ENCODE data around the gene EBF4.

DNA sequence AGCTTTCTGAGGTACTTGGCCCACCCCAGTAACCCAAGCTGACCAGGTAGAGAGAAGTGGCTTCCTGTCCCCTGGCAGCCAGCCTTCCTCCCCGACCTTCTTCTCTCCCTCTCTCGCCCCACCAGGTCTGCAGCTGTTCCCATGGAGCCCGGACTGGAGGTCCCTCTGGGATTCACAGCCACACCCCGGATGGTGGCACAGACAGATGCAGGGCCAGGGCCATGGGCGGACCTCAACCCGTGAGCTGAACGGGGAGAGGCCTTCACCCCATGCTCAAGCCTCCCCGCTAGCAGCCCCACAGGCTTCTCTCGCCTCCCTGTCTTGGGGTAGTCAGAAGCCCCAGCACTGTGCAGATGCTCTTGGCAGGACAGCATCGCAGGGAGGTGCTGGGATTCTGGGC lies 66.6 kb downstream of the EBF4 start:
- TF ChIP-seq, protein P1, sequence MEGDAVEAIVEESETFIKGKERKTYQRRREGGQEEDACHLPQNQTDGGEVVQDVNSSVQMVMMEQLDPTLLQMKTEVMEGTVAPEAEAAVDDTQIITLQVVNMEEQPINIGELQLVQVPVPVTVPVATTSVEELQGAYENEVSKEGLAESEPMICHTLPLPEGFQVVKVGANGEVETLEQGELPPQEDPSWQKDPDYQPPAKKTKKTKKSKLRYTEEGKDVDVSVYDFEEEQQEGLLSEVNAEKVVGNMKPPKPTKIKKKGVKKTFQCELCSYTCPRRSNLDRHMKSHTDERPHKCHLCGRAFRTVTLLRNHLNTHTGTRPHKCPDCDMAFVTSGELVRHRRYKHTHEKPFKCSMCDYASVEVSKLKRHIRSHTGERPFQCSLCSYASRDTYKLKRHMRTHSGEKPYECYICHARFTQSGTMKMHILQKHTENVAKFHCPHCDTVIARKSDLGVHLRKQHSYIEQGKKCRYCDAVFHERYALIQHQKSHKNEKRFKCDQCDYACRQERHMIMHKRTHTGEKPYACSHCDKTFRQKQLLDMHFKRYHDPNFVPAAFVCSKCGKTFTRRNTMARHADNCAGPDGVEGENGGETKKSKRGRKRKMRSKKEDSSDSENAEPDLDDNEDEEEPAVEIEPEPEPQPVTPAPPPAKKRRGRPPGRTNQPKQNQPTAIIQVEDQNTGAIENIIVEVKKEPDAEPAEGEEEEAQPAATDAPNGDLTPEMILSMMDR (IDR thresholded peaks at IDR 0.05): no peak
- TF ChIP-seq ZFX (IDR thresholded peaks at IDR 0.05; ENCODE audit: borderline replicate concordance): no peak
